Tibial artery (tissue), 4 donors: ENCODE results near the gene ARHGEF28.

Experiments
- DNase-seq, 2 donors: peaks; one replicate each; pipeline ENCODE4 v3.0.0-alpha.2; 2019
- H3K27ac ChIP-seq, 2 donors: fragments of 200-600 bp; sonication (generic) in 1 of 2; 1 replicate in 1 of 2; 2 replicates in 1 of 2; pipeline ENCODE4 v1.5.1; 2018 to 2019; ENCODE audit warnings: mild to moderate bottlenecking in 1 of 2
- H3K27me3 ChIP-seq, 2 donors: fragments of 200-600 bp; sonication (generic) in 1 of 2; one replicate each; pipeline versions ENCODE4 v1.5.1 to v1.6.0; 2016 to 2019
- H3K36me3 ChIP-seq, 3 donors: fragments of 200-600 bp; sonication (generic) in 2 of 3; one replicate each; pipeline ENCODE4 v1.5.1; 2016 to 2019; ENCODE audit warnings: mild to moderate bottlenecking in 2 of 3
- H3K4me1 ChIP-seq, 4 donors: fragments of 200-600 bp; sonication (generic) in 2 of 4; 1 replicate in 3 of 4; 2 replicates in 1 of 4; pipeline ENCODE4 v1.5.1; 2016 to 2019
- H3K4me3 ChIP-seq, 2 donors: fragments of 200-600 bp; sonication (generic) in 1 of 2; 1 replicate in 1 of 2; 2 replicates in 1 of 2; pipeline ENCODE4 v1.5.1; 2018 to 2019; ENCODE audit warnings: mild to moderate bottlenecking in 2 of 2
- H3K9me3 ChIP-seq, 3 donors: fragments of 200-600 bp; sonication (generic) in 1 of 3; one replicate each; pipeline ENCODE4 v1.5.1; 2016 to 2019
- CTCF ChIP-seq, 2 experiments: fragments of 200-600 bp in 1 of 2; fragments of 450-650 bp in 1 of 2; IDR thresholded peaks; one replicate each; pipeline ENCODE4 v1.5.1; 2017 to 2019; ENCODE audit warnings: antibody characterized with exemption in 2 of 2, mild to moderate bottlenecking in 1 of 2, moderate library complexity in 1 of 2
- intact Hi-C: fragments of 100-400 bp; cut with DNase I; formaldehyde crosslinking; loops from one replicate; pipeline ENCODE4 v1.15.0; 2023; ENCODE audit warnings: low total_unique reads

Gene ARHGEF28

GRCh38 chr5:73823508-73823925 is 197.5 kb downstream of the ARHGEF28 start:
- H3K4me1 ChIP-seq: peaks cover 0 to 31% (median 9%) of the 10 kb centered on the region in 4 donors
- H3K27me3 ChIP-seq: no peaks in the 10 kb centered on the region
- no peaks in the 10 kb centered on the region for H3K9me3 ChIP-seq
- TF ChIP-seq CTCF (IDR thresholded peaks at IDR 0.05): no peak
- H3K36me3 ChIP-seq: no peaks in the 10 kb centered on the region
- DNase-seq: no peak
- no peak overlapping the region for H3K27ac ChIP-seq
- H3K4me3 ChIP-seq: no peak overlapping the region
- intact Hi-C loops: no loop called here

- intact Hi-C loops: no loop called here
- Histone ChIP-seq H3K4me3 (no peak overlapping the region), H3K27me3 (no peaks in the 10 kb centered on the region), H3K4me1 (peaks cover 0 to 31% (median 9%) of the 10 kb centered on the region in 4 donors), H3K36me3 (no peaks in the 10 kb centered on the region), H3K9me3 (no peaks in the 10 kb centered on the region), H3K27ac (no peak overlapping the region)
- no peak for DNase-seq
- TF ChIP-seq CTCF (IDR thresholded peaks at IDR 0.05): no peak
Observed at GRCh38 chr5:73825199-73825598, 199.2 kb downstream of the ARHGEF28 start.

- H3K4me1 ChIP-seq: peaks cover 0 to 30% (median 9%) of the 10 kb centered on the region in 4 donors
- no peak for TF ChIP-seq CTCF (IDR thresholded peaks at IDR 0.05)
- peak overlapping the region in 1 of 2 donors; percentile 27 for H3K27ac ChIP-seq
- no peaks in the 10 kb centered on the region for H3K27me3 ChIP-seq
- H3K9me3 ChIP-seq: no peaks in the 10 kb centered on the region
- H3K36me3 ChIP-seq: no peaks in the 10 kb centered on the region
- no peak for DNase-seq
- intact Hi-C loops: no loop called here
- no peak overlapping the region for H3K4me3 ChIP-seq
Observed at GRCh38 chr5:73825736-73826135, 199.7 kb downstream of the ARHGEF28 start.

GRCh38 chr5:73826301-73827105 is 200.5 kb downstream of the ARHGEF28 start:
- Histone ChIP-seq H3K9me3 (no peaks in the 10 kb centered on the region), H3K27me3 (no peaks in the 10 kb centered on the region), H3K27ac (peak overlapping the region in 1 of 2 donors; percentile 27), H3K4me1 (peaks cover 0 to 23% (median 9%) of the 10 kb centered on the region in 4 donors), H3K4me3 (no peak overlapping the region), H3K36me3 (no peaks in the 10 kb centered on the region)
- no peak for DNase-seq
- TF ChIP-seq CTCF (IDR thresholded peaks at IDR 0.05): no peak
- intact Hi-C loops: no loop called here

GRCh38 chr5:73827106-73827450 is 201.1 kb downstream of the ARHGEF28 start:
- H3K27ac ChIP-seq: peak overlapping the region in 1 of 2 donors; percentile 27

More at GRCh38 chr5:73827106-73827450, 201.1 kb downstream of the ARHGEF28 start:
- Histone ChIP-seq H3K4me3 (no peak overlapping the region), H3K4me1 (peaks cover 0 to 19% (median 9%) of the 10 kb centered on the region in 4 donors), H3K9me3 (no peaks in the 10 kb centered on the region), H3K36me3 (no peaks in the 10 kb centered on the region), H3K27me3 (no peaks in the 10 kb centered on the region)
- DNase-seq: no peak
- TF ChIP-seq CTCF (IDR thresholded peaks at IDR 0.05): no peak
- intact Hi-C loops: no loop called here
